SU-DHL-6 (cell line): ENCODE measurements around the gene ZDHHC13.

Experiments
- H2AFZ ChIP-seq: fragments of 200-600 bp; sonication (generic); 2 replicates; pipeline ENCODE4 v1.6.1; 2014; ENCODE audit warnings: low read depth, mild to moderate bottlenecking, moderate library complexity, mixed read lengths, antibody characterized with exemption, low read length; ENCODE audit not compliant: severe bottlenecking
- H3F3A ChIP-seq: fragments of 200-600 bp; shearing (Covaris generic); 2 replicates; pipeline ENCODE4 v1.6.0; 2016; ENCODE audit warnings: antibody characterized with exemption, mild to moderate bottlenecking; ENCODE audit not compliant: insufficient read depth
- H3K27ac ChIP-seq: fragments of 200-600 bp; sonication (generic); 2 replicates; pipeline ENCODE4 v1.5.1; 2016; ENCODE audit warnings: low read depth, mild to moderate bottlenecking, low read length, moderate library complexity, mixed read lengths
- H3K27me3 ChIP-seq: fragments of 200-600 bp; sonication (generic), shearing (Covaris generic); 2 replicates; pipeline ENCODE4 v1.6.0; 2014; ENCODE audit warnings: mild to moderate bottlenecking, low read length
- H3K36me3 ChIP-seq: fragments of 200-600 bp; sonication (generic); 2 replicates; pipeline ENCODE4 v1.6.1; 2014; ENCODE audit warnings: mild to moderate bottlenecking, low read length, mixed read lengths
- H3K4me2 ChIP-seq: fragments of 300-600, 200-600 bp; shearing (Covaris generic), sonication (generic); 2 replicates; pipeline ENCODE4 v1.6.0; 2014; ENCODE audit warnings: low read length, low read depth, mild to moderate bottlenecking; ENCODE audit not compliant: poor library complexity, severe bottlenecking
- H3K4me3 ChIP-seq: fragments of 200-600 bp; sonication (generic); 2 replicates; pipeline ENCODE4 v1.5.1; 2014; ENCODE audit warnings: antibody characterized with exemption, low read length, mild to moderate bottlenecking, mixed read lengths; ENCODE audit not compliant: insufficient read depth, poor library complexity, severe bottlenecking
- H3K79me2 ChIP-seq: fragments of 200-600 bp; sonication (generic); 2 replicates; pipeline ENCODE4 v1.6.1; 2014; ENCODE audit warnings: mild to moderate bottlenecking, low read length, moderate library complexity; ENCODE audit not compliant: insufficient read depth
- H3K9ac ChIP-seq: fragments of 200-600 bp; sonication (generic); 2 replicates; pipeline ENCODE4 v1.7.0; 2014; ENCODE audit warnings: mild to moderate bottlenecking, low read length
- H3K9me2 ChIP-seq: fragments of 200-600 bp; sonication (generic); replicated peaks from 2 replicates; pipeline ENCODE4 v1.6.1; 2014; ENCODE audit warnings: low read length; ENCODE audit not compliant: insufficient read depth
- H3K9me3 ChIP-seq: fragments of 200-600 bp; sonication (generic); 2 replicates; pipeline ENCODE4 v1.6.1; 2014; ENCODE audit warnings: low read length, mixed read lengths; ENCODE audit not compliant: insufficient read depth
- H4K20me1 ChIP-seq: fragments of 200-600 bp; sonication (generic); 2 replicates; pipeline ENCODE4 v1.6.1; 2014; ENCODE audit warnings: low read depth, mild to moderate bottlenecking, antibody characterized with exemption, low read length, moderate library complexity, mixed read lengths
- CTCF ChIP-seq: fragments of 200-600 bp; sonication (generic); IDR thresholded peaks from one replicate; pipeline ENCODE4 v1.5.1; 2017; ENCODE audit warnings: antibody characterized with exemption, mild to moderate bottlenecking, low read length, moderate library complexity; ENCODE audit not compliant: insufficient read depth, poor library complexity, severe bottlenecking
- EZH2phosphoT487 ChIP-seq: fragments of 200-600 bp; sonication (generic), shearing (Covaris generic); conservative IDR thresholded peaks from 2 replicates; pipeline ENCODE4 v1.6.1; 2018; ENCODE audit warnings: mild to moderate bottlenecking, antibody characterized with exemption, low read length, moderate library complexity, mixed read lengths

ZDHHC13 gene

GRCh38 chr11:19083166-19083565, 33.8 kb upstream of the ZDHHC13 start:
- H3K27ac ChIP-seq: no peak overlapping the region
- no peak overlapping the region for H3K4me2 ChIP-seq
- TF ChIP-seq EZH2phosphoT487 (no peak), CTCF (no peak)
- no peaks in the 10 kb centered on the region for H3K36me3 ChIP-seq
- no peak overlapping the region for H2AFZ ChIP-seq
- no peak overlapping the region for H3K9ac ChIP-seq
- no peaks in the 10 kb centered on the region for H3F3A ChIP-seq
- H4K20me1 ChIP-seq: no peaks in the 10 kb centered on the region
- H3K4me3 ChIP-seq: no peak overlapping the region
- H3K79me2 ChIP-seq: no peaks in the 10 kb centered on the region
- no peaks in the 10 kb centered on the region for H3K27me3 ChIP-seq
- H3K9me3 ChIP-seq: no peaks in the 10 kb centered on the region
- H3K9me2 ChIP-seq: no peaks in the 10 kb centered on the region

GRCh38 chr11:19084661-19085315, 32.2 kb upstream of the ZDHHC13 start:
- Histone ChIP-seq H3K4me3 (no peak overlapping the region), H3K9me3 (no peaks in the 10 kb centered on the region), H3K27ac (no peak overlapping the region), H3F3A (no peaks in the 10 kb centered on the region), H3K9me2 (no peaks in the 10 kb centered on the region), H3K27me3 (no peaks in the 10 kb centered on the region), H3K79me2 (no peaks in the 10 kb centered on the region), H3K9ac (no peak overlapping the region), H2AFZ (no peak overlapping the region), H4K20me1 (no peaks in the 10 kb centered on the region), H3K4me2 (no peak overlapping the region), H3K36me3 (no peaks in the 10 kb centered on the region)
- TF ChIP-seq EZH2phosphoT487: no peak
- TF ChIP-seq CTCF: no peak

- Histone ChIP-seq H3K9me2 (no peaks in the 10 kb centered on the region), H3K36me3 (no peaks in the 10 kb centered on the region), H3K9ac (no peak overlapping the region), H3K9me3 (no peaks in the 10 kb centered on the region), H3K27me3 (no peaks in the 10 kb centered on the region), H3K27ac (no peak overlapping the region), H3K4me3 (no peak overlapping the region), H3K4me2 (no peak overlapping the region), H3F3A (no peaks in the 10 kb centered on the region), H3K79me2 (no peaks in the 10 kb centered on the region), H2AFZ (no peak overlapping the region), H4K20me1 (no peaks in the 10 kb centered on the region)
- TF ChIP-seq CTCF (no peak), EZH2phosphoT487 (no peak)
Measured at GRCh38 chr11:19087658-19088057, 29.3 kb upstream of the ZDHHC13 start.
